Measurements from ENCODE around the gene ZNF786.

ZNF786 gene

GRCh38 chr7:149125863-149126661 lies 35.5 kb upstream of the ZNF786 start, which contains the start of gene ZNF425:
ZNF425 (minus strand) TSS chr7:149126324; CDS start chr7:149126213, 111 bp downstream.
- CTCF ChIA-PET = interaction anchor here (0.7 to 4.4 kb wide), 18 partner anchors 8 to 335 kb away, joined by 3 to 44 read pairs (median 4); partner anchors contain the start of gene ZNF398

GRCh38 chr7:149125189-149125862 lies 34.8 kb upstream of the ZNF786 start:
- Histone ChIP-seq H3K27ac (ENCODE audit: insufficient read depth in 1 of 2, low read depth in 1 of 2, low read length in 2 of 2, poor library complexity in 1 of 2, severe bottlenecking in 2 of 2) (peak overlapping the region; percentile 88 to 95), H3K36me3 (ENCODE audit: control insufficient read depth in 4 of 4, insufficient read depth in 4 of 4, low read length in 3 of 4) (peaks cover 0 to 3% (median 2%) of the 10 kb centered on the region in 4 experiments), H3K9me3 (ENCODE audit: control extremely low read depth in 1 of 5, control insufficient read depth in 4 of 5, insufficient read depth in 2 of 5, low read depth in 1 of 5, low read length in 4 of 5) (peaks cover 0 to 2% (median 0%) of the 10 kb centered on the region in 5 experiments), H3K27me3 (replicated peaks in 2 of 5; ENCODE audit: control insufficient read depth in 4 of 5, insufficient read depth in 5 of 5, low read length in 4 of 5) (no peaks in the 10 kb centered on the region), H3K4me3 (ENCODE audit: control insufficient read depth in 1 of 7, extremely low read depth in 1 of 7, insufficient read depth in 4 of 7, low read depth in 2 of 7, low read length in 6 of 7) (peak overlapping the region; percentile 86 to 100 (median 92)), H3K4me1 (ENCODE audit: control extremely low read depth in 1 of 4, control insufficient read depth in 4 of 4, insufficient read depth in 4 of 4, low read length in 3 of 4) (peaks cover 3 to 23% (median 13%) of the 10 kb centered on the region in 4 experiments)
- WGBS (ENCODE audit: insufficient coverage) = 11% methylated on average over 18 of the region's 21 CpGs
- CTCF ChIA-PET = interaction anchor here (0.7 to 4.4 kb wide), 14 partner anchors 9 to 336 kb away, joined by 3 to 44 read pairs (median 4); partner anchors contain the start of gene ZNF398
- POLR2A ChIA-PET = interaction anchor here (0.5 to 1.9 kb wide), 7 partner anchors 11 to 536 kb away, joined by 3 to 27 read pairs (median 3); partner anchors contain the start of genes ZNF282 and ZNF398
- DNase-seq = peak in 1 of 3 donors; percentile 72

More at GRCh38 chr7:149125863-149126661, 35.5 kb upstream of the ZNF786 start, which contains the start of gene ZNF425:
- Histone ChIP-seq H3K9me3 (ENCODE audit: control extremely low read depth in 1 of 5, control insufficient read depth in 4 of 5, insufficient read depth in 2 of 5, low read depth in 1 of 5, low read length in 4 of 5) (peaks cover 4 to 9% (median 6%) of the 10 kb centered on the region in 5 experiments), H3K36me3 (ENCODE audit: control insufficient read depth in 4 of 4, insufficient read depth in 4 of 4, low read length in 3 of 4) (peaks cover 3 to 11% (median 8%) of the 10 kb centered on the region in 4 experiments), H3K4me3 (ENCODE audit: control insufficient read depth in 1 of 7, extremely low read depth in 1 of 7, insufficient read depth in 4 of 7, low read depth in 2 of 7, low read length in 6 of 7) (peak within 1 kb of the TSS; percentile 86 to 100 (median 92)), H3K4me1 (ENCODE audit: control extremely low read depth in 1 of 4, control insufficient read depth in 4 of 4, insufficient read depth in 4 of 4, low read length in 3 of 4) (peaks cover 3 to 23% (median 13%) of the 10 kb centered on the region in 4 experiments), H3K27ac (ENCODE audit: insufficient read depth in 1 of 2, low read depth in 1 of 2, low read length in 2 of 2, poor library complexity in 1 of 2, severe bottlenecking in 2 of 2) (peak within 1 kb of the TSS; percentile 88 to 95), H3K27me3 (replicated peaks in 2 of 5; ENCODE audit: control insufficient read depth in 4 of 5, insufficient read depth in 5 of 5, low read length in 4 of 5) (no peaks in the 10 kb centered on the region)
- POLR2A ChIA-PET = interaction anchor here (0.5 to 1.9 kb wide), 7 partner anchors 10 to 74 kb away, joined by 3 to 27 read pairs (median 3); partner anchors contain the start of genes ZNF282 and ZNF398
- WGBS (ENCODE audit: insufficient coverage) = 0% methylated on average over 60 of the region's 72 CpGs
- DNase-seq = peak; percentile 94 to 96 (median 96)

GRCh38 chr7:149109969-149110368 lies 19.5 kb upstream of the ZNF786 start:
- no peaks in the 10 kb centered on the region for H3K9me3 ChIP-seq (ENCODE audit: control extremely low read depth in 1 of 5, control insufficient read depth in 4 of 5, insufficient read depth in 2 of 5, low read depth in 1 of 5, low read length in 4 of 5)
- H3K27ac ChIP-seq (ENCODE audit: insufficient read depth in 1 of 2, low read depth in 1 of 2, low read length in 2 of 2, poor library complexity in 1 of 2, severe bottlenecking in 2 of 2) = no peak overlapping the region
- POLR2A ChIA-PET = interaction anchor here (0.7 kb wide), 1 partner anchor 10 kb away, joined by 3 read pairs; no protein-coding TSS in a partner anchor
- no peak overlapping the region for H3K4me3 ChIP-seq (ENCODE audit: control insufficient read depth in 1 of 7, extremely low read depth in 1 of 7, insufficient read depth in 4 of 7, low read depth in 2 of 7, low read length in 6 of 7)
- DNase-seq = no peak
- H3K27me3 ChIP-seq (replicated peaks in 2 of 5; ENCODE audit: control insufficient read depth in 4 of 5, insufficient read depth in 5 of 5, low read length in 4 of 5) = no peaks in the 10 kb centered on the region
- 100% methylated on average over 7 of the region's 12 CpGs for WGBS (ENCODE audit: insufficient coverage)
- H3K36me3 ChIP-seq (ENCODE audit: control insufficient read depth in 4 of 4, insufficient read depth in 4 of 4, low read length in 3 of 4) = peaks cover 0 to 2% (median under 1%) of the 10 kb centered on the region in 4 experiments
- H3K4me1 ChIP-seq (ENCODE audit: control extremely low read depth in 1 of 4, control insufficient read depth in 4 of 4, insufficient read depth in 4 of 4, low read length in 3 of 4) = no peaks in the 10 kb centered on the region
- CTCF ChIA-PET = no interaction called here

- no peak for DNase-seq
- peaks cover 2 to 5% (median 3%) of the 10 kb centered on the region in 4 experiments for H3K36me3 ChIP-seq (ENCODE audit: control insufficient read depth in 4 of 4, insufficient read depth in 4 of 4, low read length in 3 of 4)
- H3K27me3 ChIP-seq (replicated peaks in 2 of 5; ENCODE audit: control insufficient read depth in 4 of 5, insufficient read depth in 5 of 5, low read length in 4 of 5) = no peaks in the 10 kb centered on the region
- WGBS (ENCODE audit: insufficient coverage) = 96% methylated on average over 21 of the region's 25 CpGs
- H3K4me3 ChIP-seq (ENCODE audit: control insufficient read depth in 1 of 7, extremely low read depth in 1 of 7, insufficient read depth in 4 of 7, low read depth in 2 of 7, low read length in 6 of 7) = no peak overlapping the region
- no peak overlapping the region for H3K27ac ChIP-seq (ENCODE audit: insufficient read depth in 1 of 2, low read depth in 1 of 2, low read length in 2 of 2, poor library complexity in 1 of 2, severe bottlenecking in 2 of 2)
- H3K9me3 ChIP-seq (ENCODE audit: control extremely low read depth in 1 of 5, control insufficient read depth in 4 of 5, insufficient read depth in 2 of 5, low read depth in 1 of 5, low read length in 4 of 5) = no peaks in the 10 kb centered on the region
- no peaks in the 10 kb centered on the region for H3K4me1 ChIP-seq (ENCODE audit: control extremely low read depth in 1 of 4, control insufficient read depth in 4 of 4, insufficient read depth in 4 of 4, low read length in 3 of 4)
- POLR2A ChIA-PET = no interaction called here
- CTCF ChIA-PET = interaction anchor here (0.6 to 2.5 kb wide), 3 partner anchors 19 to 212 kb away, joined by 3 to 8 read pairs (median 3); partner anchors contain the start of gene ZNF425
These were observed 14.2 kb upstream of the ZNF786 start for GRCh38 chr7:149104749-149105148.

GRCh38 chr7:149104214-149104613 lies 13.7 kb upstream of the ZNF786 start:
- H3K4me3 ChIP-seq (ENCODE audit: control insufficient read depth in 1 of 7, extremely low read depth in 1 of 7, insufficient read depth in 4 of 7, low read depth in 2 of 7, low read length in 6 of 7) = no peak overlapping the region
- CTCF ChIA-PET = interaction anchor here (0.6 to 2.5 kb wide), 2 partner anchors 22 to 211 kb away, joined by 3 to 8 read pairs; partner anchors contain the start of gene ZNF425
- no peaks in the 10 kb centered on the region for H3K27me3 ChIP-seq (replicated peaks in 2 of 5; ENCODE audit: control insufficient read depth in 4 of 5, insufficient read depth in 5 of 5, low read length in 4 of 5)
- no peaks in the 10 kb centered on the region for H3K9me3 ChIP-seq (ENCODE audit: control extremely low read depth in 1 of 5, control insufficient read depth in 4 of 5, insufficient read depth in 2 of 5, low read depth in 1 of 5, low read length in 4 of 5)
- 99% methylated on average over 35 of the region's 35 CpGs for WGBS (ENCODE audit: insufficient coverage)
- POLR2A ChIA-PET = no interaction called here
- H3K27ac ChIP-seq (ENCODE audit: insufficient read depth in 1 of 2, low read depth in 1 of 2, low read length in 2 of 2, poor library complexity in 1 of 2, severe bottlenecking in 2 of 2) = no peak overlapping the region
- H3K4me1 ChIP-seq (ENCODE audit: control extremely low read depth in 1 of 4, control insufficient read depth in 4 of 4, insufficient read depth in 4 of 4, low read length in 3 of 4) = no peaks in the 10 kb centered on the region
- peaks cover under 1 to 5% (median 3%) of the 10 kb centered on the region in 4 experiments for H3K36me3 ChIP-seq (ENCODE audit: control insufficient read depth in 4 of 4, insufficient read depth in 4 of 4, low read length in 3 of 4)
- DNase-seq = no peak

DNA sequence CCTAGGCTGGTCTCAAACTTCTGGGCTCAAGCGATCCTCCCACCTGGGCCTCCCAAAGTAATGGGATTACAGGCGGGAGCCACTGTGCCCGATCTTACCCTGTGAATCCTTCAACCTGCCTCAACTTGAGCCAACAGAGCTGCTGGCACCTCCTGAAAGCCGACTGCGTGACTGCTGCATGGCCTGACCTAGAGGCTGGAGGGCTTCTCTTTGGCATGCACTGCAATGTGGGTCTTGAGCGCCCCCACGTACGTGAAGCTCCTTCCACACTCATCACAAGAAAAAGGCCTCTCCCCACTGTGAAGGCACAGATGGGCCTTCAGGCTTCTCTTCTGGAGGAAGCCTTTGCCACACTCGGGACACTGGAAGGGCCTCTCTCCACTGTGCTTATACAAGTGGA lies 12.9 kb upstream of the ZNF786 start:
- H3K27ac ChIP-seq (ENCODE audit: insufficient read depth in 1 of 2, low read depth in 1 of 2, low read length in 2 of 2, poor library complexity in 1 of 2, severe bottlenecking in 2 of 2) = no peak overlapping the region
- no peak overlapping the region for H3K4me3 ChIP-seq (ENCODE audit: control insufficient read depth in 1 of 7, extremely low read depth in 1 of 7, insufficient read depth in 4 of 7, low read depth in 2 of 7, low read length in 6 of 7)
- H3K9me3 ChIP-seq (ENCODE audit: control extremely low read depth in 1 of 5, control insufficient read depth in 4 of 5, insufficient read depth in 2 of 5, low read depth in 1 of 5, low read length in 4 of 5) = no peaks in the 10 kb centered on the region
- DNase-seq = no peak
- no peaks in the 10 kb centered on the region for H3K4me1 ChIP-seq (ENCODE audit: control extremely low read depth in 1 of 4, control insufficient read depth in 4 of 4, insufficient read depth in 4 of 4, low read length in 3 of 4)
- 98% methylated on average over 8 of the region's 9 CpGs for WGBS (ENCODE audit: insufficient coverage)
- ChIA-PET CTCF (interaction anchor here (2.5 kb wide), 1 partner anchor 22 kb away, joined by 8 read pairs; the partner anchor contains the start of gene ZNF425), POLR2A (no interaction called here)
- H3K27me3 ChIP-seq (replicated peaks in 2 of 5; ENCODE audit: control insufficient read depth in 4 of 5, insufficient read depth in 5 of 5, low read length in 4 of 5) = no peaks in the 10 kb centered on the region
- H3K36me3 ChIP-seq (ENCODE audit: control insufficient read depth in 4 of 4, insufficient read depth in 4 of 4, low read length in 3 of 4) = peaks cover 0 to 5% (median 3%) of the 10 kb centered on the region in 4 experiments
